Middle frontal gyrus (tissue), 1 donor: ENCODE results near the gene NLK.
"Not testable (repeated sequence)": the region's sequence is repeated elsewhere in the genome, so short reads cannot be mapped to it uniquely, and the experiment has no call there.

Experiments
- DNase-seq: peaks from one replicate; pipeline ENCODE4 v3.0.0-alpha.2; 2015; ENCODE audit warnings: low spot score; ENCODE audit errors: extremely low spot score

NLK gene

DNA sequence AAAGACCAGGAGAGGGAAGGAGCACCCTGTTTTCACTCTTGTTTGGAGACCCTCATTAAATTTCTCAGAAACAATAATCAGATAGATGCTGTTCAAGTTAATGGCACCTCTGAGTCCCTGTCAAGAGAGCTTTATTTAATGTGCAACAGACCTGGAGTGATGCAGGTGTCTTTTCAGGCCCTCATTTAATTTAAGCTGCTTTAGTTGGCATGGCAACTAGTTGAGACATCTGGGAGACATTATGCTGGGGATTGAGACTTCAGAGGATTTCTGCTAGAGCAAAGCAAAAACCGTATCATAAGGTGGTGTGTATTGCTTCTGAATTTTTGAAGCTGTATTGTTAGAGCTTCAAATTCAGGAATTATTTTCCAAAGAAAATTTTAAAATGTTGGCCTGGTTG, 108.5 kb downstream of the NLK start:
- DNase-seq = no peak

DNA sequence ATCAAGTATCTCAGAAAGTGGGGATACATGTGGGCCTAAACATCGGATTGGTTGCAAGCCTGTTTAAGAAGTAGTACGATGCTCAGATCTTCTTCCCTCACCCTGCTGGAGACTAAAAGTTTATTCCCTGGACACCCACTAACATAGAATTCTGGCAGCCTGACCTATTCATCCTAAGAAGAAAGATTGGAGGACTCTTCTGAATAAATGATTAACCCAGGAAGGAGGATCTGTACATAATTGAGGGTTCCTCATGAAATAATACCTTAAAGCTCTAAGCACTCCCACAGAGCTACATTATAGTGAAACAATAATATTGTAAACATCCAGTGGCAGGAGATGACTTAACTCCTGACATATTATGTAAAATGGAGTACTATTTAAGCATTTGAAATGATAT, 111.7 kb downstream of the NLK start:
- no peak for DNase-seq

DNA sequence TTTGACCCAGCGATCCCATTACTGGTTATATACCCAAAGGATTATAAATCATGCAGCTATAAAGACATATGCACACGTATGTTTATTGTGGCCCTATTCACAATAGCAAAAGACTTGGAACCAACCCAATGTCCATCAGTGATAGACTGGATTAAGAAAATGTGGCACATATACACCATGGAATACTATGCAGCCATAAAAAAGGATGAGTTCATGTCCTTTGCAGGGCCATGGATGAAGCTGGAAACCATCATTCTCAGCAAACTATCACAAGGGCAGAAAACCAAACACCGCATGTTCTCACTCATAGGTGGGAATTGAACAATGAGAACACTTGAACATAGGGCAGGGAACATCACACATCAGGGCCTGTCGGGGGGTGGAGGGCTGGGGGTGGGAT, 112.9 kb downstream of the NLK start:
- not testable (repeated sequence) for DNase-seq

DNA sequence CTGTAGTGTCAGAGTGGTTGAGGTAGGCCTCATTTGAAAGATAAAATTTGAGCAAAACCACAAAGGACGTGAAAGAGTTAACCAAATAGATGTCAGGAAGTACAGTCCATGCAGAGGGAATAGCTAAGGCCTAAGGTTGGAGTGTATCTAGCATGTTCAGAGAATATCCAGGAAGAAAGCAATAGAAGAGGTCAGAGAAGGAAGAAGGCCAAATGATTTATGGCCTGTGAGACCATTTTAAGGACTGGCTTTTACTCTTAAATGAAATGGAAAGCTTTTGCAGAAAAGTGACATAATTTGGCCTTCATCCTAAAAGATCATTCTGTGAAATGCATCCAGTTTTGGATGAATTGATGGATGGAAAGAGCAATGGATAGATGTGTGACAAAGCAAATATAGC, 116.5 kb downstream of the NLK start:
- DNase-seq = no peak

DNA sequence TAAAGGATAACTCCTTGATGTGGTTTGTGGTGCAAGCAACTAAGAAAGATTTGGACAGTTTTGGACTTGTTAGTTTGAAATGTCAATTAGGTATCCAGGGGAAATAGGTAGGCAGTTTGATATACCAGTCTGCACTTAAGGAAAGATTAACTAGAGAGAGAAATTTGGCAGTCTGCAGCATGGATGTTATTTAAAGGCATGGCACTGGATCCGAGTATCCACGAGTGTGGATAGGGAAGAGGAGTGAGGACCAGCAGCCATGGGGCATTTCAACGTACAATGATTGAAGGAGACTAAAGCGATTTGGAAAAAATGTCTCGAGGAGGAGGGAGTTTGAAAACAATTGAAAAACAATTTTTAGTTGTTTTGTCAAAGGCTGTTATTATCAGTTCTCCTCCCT, 117.4 kb downstream of the NLK start:
- DNase-seq = no peak

DNA sequence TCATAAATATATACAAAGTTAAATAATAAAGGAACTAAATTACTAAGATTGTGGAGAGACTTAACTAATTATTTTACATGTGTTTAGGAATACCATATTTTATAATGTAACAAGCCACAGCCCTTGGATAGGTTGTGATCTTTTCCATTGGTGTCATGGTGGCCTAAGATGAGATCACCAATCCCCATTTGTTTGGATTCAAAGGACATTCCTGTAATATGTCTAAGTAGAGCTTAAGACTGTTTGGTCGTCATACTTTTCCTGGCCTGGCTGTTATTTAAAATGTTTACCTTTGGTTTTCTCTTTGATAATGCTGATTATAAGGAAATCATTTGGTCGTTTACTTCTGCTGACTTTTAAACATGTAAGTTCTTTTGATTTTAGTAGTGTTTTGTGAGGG, 118.1 kb downstream of the NLK start:
- no peak for DNase-seq

DNA sequence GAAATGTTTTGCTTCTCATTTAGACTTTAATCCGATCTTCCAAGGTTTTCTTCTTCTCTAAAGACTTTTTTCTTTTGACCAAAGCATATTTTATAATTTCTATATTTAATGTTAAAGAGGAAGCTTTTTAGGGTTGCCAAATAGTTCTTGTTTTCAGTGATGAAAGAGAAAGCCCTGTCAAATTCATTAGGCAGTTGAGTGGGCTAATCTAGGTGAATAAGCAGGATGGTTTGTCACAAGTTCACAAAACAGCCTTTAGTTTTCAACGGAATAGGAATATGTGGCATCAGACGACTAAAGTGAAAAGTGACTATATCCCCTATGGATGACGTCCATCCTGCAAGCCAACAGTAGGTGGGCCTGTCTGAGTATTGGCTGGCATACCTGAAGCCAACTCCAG, 118.8 kb downstream of the NLK start:
- DNase-seq = no peak

DNA sequence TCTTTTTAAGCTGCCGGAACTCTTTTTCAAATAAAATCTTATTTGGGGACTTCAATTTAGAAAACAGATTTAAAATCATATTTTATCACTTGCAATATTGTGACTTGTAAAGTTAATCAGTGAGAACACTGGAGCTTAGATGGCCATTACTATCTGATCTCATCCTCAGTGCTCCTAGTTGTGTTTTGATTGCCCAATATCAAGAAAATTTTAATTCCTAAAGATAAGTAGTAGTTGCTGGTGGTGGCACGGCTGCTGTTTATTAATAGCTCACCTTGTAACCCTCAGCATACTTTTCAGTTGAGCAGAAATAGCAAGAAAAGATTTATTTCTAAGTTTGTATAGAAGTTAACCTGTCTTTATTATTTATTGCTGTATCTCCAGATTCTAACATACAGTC, 124.0 kb downstream of the NLK start:
- no peak for DNase-seq

DNA sequence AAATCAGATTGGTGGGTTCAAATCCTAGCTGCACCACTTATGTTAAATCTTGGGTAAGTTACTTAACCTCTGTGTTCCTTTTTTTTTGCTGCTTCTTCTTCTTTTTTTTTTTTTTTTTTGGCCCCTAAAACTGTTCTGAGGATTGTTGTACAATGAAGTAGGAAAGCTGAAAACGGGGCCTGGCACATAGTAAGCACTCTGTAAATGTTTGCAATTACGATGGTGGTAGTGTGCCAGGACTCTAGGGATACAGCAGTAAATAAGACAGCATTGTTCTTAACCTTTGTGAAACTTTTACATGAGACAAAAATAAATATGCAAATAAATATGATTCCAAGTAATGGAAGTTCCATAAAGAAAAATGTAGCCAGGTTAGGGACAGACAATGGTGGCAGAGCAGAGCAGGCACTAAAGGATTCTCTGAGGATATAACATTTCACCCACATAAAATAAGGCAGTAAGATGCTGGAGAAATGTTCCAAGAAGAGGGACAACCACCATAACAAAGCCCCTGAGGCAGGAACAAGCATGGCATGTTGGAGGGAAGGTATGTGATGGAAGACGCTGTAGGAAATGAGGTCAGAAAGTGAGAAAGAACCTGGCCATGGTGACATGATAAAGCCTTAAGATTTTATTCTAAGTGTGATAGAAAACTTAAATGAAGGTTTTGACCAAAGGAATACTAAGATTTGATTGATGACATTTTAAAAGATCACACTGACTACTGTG, 127.3 kb downstream of the NLK start:
- no peak for DNase-seq

DNA sequence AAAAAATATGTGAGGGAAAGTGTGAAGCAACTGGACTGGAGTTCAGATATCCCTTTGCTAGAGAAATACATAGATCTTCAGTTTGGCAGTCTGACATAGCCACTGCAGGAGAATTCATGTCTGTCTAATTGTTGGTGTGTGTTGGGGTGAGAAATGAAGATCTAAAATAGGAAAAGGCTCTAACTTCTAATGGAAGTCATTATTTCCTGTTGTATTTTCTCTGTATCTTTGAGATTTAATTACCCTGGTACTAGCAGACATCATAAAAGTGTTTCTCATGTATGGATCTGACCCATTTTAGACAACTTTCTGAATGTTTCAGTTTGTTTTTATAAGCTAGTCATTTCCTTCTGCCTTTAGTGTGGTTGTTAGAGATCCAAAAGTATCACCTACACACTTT, 128.3 kb downstream of the NLK start:
- no peak for DNase-seq

DNA sequence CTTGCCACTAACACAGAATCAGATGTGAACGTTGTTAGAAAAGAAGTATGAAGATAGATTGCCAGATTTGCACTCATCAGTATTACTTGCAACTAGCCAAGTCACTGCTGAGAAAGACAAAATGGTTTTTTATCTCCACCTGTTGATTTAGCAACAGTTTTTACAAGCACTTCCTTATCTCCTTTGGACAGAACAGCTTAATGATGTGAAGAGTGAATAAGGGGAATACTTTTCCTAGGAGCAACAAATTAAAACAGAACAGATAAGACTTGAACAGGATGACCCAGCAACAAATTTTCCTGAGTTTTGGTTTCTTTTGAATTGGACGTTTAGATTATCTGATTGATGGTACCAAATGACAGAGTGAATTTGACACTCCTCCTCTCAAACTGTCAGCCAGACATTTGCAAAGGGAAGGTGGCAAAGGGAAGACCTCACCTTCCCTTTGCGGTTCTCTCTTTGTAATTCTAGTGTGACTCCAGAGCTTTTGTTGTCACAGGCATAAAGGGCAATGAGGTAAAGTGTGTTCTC, 130.6 kb downstream of the NLK start:
- no peak for DNase-seq

DNA sequence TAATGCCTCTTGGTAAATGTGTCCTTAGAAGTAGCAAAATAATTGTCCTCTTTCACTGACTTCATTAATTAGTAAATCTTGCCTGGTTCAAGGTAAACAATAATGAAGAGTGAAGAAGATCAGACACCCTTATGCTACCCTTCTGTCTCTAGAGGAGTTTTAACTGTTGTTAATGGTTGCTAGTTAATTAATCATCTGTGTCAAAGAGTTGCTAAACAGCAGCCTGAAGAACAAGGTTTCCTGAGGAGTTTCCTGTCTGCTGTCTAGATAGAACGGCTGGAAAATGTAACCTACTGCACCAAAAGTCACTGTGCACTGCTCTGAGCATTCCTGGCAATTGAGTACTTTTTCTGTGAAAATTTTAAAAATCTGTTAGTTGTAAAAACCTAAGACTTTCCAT, 131.3 kb downstream of the NLK start:
- DNase-seq = no peak

DNA sequence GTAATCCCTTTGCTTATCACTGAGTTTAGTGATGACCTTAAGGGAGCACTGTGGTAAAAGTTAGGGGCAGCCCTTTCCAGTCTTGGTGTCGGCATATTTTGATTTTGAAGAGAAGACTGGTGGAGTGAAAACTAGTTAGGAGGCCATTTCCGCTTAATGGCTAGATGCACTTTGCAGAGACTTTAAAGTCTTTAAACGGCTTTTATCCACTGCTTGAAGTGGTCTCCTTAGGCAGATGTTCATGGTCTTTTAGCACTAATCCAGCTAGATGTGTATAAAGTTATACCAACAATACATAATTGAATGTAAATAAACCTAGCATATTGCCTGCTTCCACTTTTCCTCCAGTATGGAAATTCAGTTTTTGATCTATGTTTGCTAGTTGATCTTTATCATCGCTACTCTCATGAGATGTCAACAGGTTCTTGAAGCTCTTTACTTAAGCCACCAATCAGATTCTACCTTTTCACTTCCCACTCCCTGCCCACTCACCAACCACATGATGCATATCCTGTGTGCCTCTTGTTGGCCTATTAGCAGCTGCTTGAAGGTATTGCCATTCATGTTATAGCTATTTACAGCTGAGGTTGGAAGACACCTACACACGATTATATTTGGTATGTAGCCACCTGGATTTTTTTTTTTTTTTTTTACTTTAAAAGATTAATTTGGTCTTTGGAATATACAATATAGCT, 132.0 kb downstream of the NLK start:
- no peak for DNase-seq

DNA sequence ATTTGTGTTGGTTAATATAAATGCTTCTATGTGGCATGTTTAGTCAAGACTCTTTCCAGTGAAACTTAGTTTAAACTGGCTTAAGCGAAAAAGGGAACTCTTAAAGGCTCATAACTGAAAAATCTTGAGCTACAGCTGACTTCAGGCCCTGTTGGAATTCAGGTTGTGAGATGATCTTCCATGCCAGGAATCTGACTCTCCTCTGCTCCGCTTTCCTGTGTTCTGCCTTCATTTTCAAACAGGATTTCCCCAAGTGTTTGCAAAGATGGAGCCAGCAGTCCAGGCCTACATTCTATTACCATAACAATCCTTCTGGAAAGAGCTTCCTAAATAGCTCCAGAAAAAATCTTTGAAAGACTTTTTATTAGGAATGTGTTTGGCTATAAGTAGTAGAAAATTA, 134.9 kb downstream of the NLK start:
- no peak for DNase-seq

DNA sequence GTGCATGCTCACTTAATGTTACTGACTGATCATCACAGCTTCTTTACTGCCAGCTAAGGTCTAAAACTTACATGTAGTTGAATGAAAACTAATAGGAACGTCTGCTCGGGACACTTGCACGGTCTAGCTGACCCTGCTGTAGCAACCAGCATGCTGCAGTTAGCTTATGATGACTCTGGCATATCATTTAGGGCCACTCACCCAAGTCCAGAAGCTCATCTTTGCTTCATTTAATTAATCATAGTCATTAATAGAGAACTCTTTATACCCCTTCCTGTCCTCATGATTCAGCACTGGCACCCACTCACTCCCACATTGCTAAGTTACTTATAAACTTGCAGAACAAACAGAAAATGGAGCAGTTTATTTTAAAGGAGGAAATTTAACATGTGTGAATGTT, 136.3 kb downstream of the NLK start:
- no peak for DNase-seq

DNA sequence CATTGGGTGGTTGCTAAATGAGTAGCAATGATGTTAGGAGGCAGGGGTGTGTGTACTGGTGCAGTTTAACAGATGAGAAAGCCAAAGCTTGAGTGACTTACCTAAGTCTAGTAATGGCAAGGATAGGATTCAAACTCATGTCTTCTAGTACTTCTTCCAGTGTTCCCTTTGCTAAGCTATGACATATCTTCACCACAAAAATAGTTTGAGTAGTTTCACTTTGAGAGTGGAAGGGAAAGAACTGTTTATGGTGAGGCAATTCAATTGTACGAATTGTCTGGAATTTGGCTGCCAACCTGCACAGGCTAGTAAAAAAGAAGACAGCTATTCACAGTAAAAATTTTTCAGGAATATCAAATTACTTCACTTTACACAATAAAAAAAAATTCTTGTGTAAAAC, 138.0 kb downstream of the NLK start:
- no peak for DNase-seq

DNA sequence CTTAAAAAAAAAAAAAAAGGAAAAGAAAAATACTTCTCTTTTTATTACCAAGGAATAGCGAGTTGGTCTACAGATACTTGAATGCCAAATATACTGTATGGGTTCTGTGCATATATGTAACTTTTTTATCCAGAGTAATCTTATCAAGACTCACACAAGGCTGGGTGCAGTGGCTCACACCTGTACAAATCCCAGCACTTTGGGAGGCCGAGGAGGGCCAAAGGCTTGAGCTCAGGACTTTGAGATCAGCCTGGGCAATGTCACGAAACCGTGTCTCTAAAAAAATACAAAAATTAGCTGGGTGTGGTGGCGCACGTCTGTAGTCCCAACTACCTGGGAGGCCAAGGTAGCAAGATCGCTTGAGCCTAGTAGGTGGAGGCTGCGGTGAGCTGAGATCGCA, 139.1 kb downstream of the NLK start:
- no peak for DNase-seq

DNA sequence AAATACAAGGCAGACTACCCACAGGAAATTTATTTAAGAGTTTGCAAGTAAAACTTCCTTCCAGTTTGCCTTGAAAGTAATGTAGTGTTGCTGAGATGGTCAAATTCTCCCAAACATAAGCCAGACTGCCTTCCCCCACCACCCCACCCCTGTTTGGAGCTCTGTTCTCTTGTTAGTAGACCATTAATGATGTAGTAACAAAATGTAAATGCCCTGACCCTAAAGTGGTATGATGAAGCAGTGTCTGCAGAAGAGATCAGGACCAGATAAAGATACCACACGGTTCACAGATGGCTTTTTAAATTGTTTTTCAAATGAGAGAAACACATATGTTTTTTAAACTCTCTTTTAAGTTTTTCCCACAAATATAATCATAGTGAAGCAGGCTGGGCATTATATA, 140.1 kb downstream of the NLK start:
- DNase-seq = no peak

DNA sequence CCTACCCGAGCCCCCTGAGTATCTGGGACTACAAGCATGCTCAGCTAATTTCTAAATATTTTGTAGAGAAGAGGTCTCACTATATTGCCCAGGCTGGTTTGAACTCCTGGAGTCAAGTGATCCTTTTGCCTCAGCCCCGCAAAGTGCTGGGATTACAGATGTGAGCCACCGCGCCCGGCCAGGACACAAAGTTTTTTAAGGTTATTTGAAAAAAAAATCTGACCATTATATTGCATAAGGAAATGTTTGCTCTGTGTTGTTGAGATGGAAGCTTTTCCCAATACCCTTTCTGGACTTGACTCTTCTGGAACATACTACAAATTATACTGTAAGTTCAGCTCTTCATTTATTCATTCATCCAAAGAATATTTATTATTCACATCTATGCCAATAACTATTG, 143.2 kb downstream of the NLK start:
- DNase-seq = no peak

DNA sequence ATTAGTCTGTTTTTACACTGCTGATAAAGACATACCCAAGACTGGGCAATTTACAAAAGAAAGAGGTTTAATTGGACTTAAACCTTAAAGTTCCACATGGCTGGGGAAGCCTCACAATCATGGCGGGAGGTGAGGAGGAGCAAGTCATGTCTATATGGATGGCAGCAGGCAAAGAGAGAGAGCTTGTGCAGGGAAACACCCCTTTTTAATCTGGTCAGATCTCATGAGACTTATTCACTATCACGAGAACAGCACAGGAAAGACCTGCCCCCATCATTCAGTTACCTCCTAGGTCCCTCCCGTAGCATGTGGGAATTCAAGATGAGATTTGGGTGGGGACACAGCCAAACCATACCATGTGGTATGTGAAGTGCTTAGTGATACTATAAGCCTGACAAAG, 144.0 kb downstream of the NLK start:
- not testable (repeated sequence) for DNase-seq

DNA sequence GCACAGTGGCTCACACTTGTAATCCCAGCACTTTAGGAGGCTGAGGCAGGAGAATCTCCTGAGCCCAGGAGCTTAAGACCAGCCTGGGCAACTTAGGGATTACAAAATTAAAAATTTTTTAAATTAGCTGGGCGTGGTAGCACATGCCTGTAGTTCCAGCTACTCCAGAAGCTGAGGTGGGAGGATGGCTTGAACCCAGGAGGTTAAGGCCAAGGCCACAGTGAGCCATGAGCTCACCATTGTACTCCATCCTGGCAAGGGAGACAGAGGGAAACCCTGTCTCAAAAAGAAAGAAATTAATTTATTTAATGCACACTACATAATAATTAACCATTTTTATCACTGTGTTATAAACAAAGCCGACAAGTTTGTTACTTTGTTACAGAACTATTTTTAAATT, 145.5 kb downstream of the NLK start:
- no peak for DNase-seq

DNA sequence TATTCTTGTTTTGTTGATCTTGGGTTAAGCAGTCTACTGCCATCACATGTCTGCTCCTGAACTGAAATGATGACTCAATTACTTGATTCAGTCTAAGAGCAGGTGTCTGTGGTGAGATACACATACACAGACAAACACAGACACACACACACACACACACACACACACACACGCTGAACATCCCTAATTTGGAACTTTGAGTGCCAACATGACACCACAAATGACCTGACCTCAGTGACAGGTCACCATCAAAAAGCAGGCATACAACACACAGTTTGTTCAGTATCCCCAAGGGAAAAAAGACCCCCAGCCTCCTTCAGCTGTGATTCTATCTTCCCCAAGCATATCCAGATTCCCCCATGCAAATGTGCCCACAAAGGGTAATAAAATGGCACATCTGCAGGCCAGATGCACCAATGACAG, 146.4 kb downstream of the NLK start:
- no peak for DNase-seq

DNA sequence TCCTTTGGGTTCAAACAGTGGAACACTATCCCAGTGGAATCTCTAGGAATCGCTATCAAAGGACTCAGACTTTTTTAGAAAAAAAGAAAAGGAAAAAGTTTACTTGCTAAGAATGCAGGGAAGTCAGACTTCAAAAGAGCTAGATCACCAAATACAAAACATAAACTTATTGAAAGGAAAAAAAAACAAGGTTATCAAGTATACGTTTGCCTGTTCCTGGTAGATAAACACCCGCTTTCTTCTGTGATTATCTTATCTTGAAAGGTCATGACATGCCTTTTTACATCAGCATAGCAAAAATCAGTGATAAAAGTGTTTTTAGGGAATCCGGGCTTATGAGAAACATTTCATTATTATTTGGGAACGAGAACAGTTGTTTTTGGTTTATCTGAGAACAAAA, 147.2 kb downstream of the NLK start:
- no peak for DNase-seq
